CD4-positive, alpha-beta T cell (primary cell): ENCODE results near the gene MKLN1. TPM values are rescaled to one million over a fixed set of nuclear protein-coding genes. Genes with fewer than 3 reads are reported as not detected.

ENCODE experiments used
- ATAC-seq: fragments of 200-7000 bp; cut with Tn5 transposase; one replicate; pipeline ENCODE4 v1.10.0; 2022; ENCODE audit warnings: mild to moderate bottlenecking; ENCODE audit not compliant: poor library complexity
- CTCF ChIA-PET: fragments of 350-600 bp; sonication (Branson Sonifier 250); formaldehyde crosslinking; loops from one replicate; lab custom pipeline; 2021; ENCODE audit warnings: antibody characterized with exemption, inconsistent platforms; lab: Charles Lee
- POLR2A ChIA-PET: fragments of 350-600 bp; sonication (Branson Sonifier 250); formaldehyde crosslinking; loops from one replicate; lab custom pipeline; 2021; ENCODE audit warnings: antibody characterized with exemption, inconsistent platforms; lab: Charles Lee
- DNase-seq, 14 experiments: peaks; one replicate each; pipeline ENCODE4 v3.0.0-alpha.2; 2013 to 2020; ENCODE audit warnings: mixed read lengths in 2 of 14
- H3K27ac ChIP-seq, 2 donors: one replicate each; pipeline versions ENCODE4 v1.5.1 to v1.7.0; 2013; ENCODE audit warnings: low read length in 2 of 2, low read depth in 1 of 2, mild to moderate bottlenecking in 1 of 2
- H3K27me3 ChIP-seq, 2 experiments: 1 replicate in 1 of 2; 2 replicates in 1 of 2; pipeline versions ENCODE4 v1.6.1 to v1.7.0; 2013; ENCODE audit warnings: low read length in 2 of 2, control low read depth in 1 of 2, mild to moderate bottlenecking in 1 of 2, moderate library complexity in 1 of 2; ENCODE audit not compliant: insufficient read depth in 2 of 2, control insufficient read depth in 1 of 2
- H3K36me3 ChIP-seq: one replicate; pipeline ENCODE4 v1.6.1; 2013; ENCODE audit warnings: low read length, control low read depth; ENCODE audit not compliant: insufficient read depth
- H3K4me1 ChIP-seq: one replicate; pipeline ENCODE4 v1.6.1; 2013; ENCODE audit warnings: low read length, control low read depth; ENCODE audit not compliant: insufficient read depth
- H3K4me3 ChIP-seq: one replicate; pipeline ENCODE4 v1.5.1; 2013; ENCODE audit warnings: mild to moderate bottlenecking, low read length, moderate library complexity
- H3K9me3 ChIP-seq, 2 experiments: 1 replicate in 1 of 2; 2 replicates in 1 of 2; pipeline versions ENCODE4 v1.6.1 to v1.7.0; 2013; ENCODE audit warnings: low read length in 2 of 2, mild to moderate bottlenecking in 2 of 2, control low read depth in 1 of 2, moderate library complexity in 1 of 2; ENCODE audit not compliant: control insufficient read depth in 1 of 2, insufficient read depth in 1 of 2
- H3K27ac Mint-ChIP-seq: one replicate; pipeline ENCODE4 v1.8.0; 2020; ENCODE audit warnings: mixed read lengths
- H3K27me3 Mint-ChIP-seq: one replicate; pipeline ENCODE4 v1.8.0; 2021; ENCODE audit warnings: mixed read lengths
- H3K36me3 Mint-ChIP-seq: one replicate; pipeline ENCODE4 v1.8.0; 2021; ENCODE audit warnings: low read depth, mixed read lengths
- H3K4me1 Mint-ChIP-seq: one replicate; pipeline ENCODE4 v1.8.0; 2021; ENCODE audit warnings: low read depth, mixed read lengths
- H3K4me3 Mint-ChIP-seq: one replicate; pipeline ENCODE4 v1.8.0; 2020; ENCODE audit warnings: mild to moderate bottlenecking, mixed read lengths
- H3K9me3 Mint-ChIP-seq: one replicate; pipeline ENCODE4 v1.8.0; 2020; ENCODE audit warnings: mixed read lengths
- intact Hi-C, 2 experiments: fragments of 100-400 bp; cut with DNase I in 1 of 2; cut with micrococcal nuclease in 1 of 2; formaldehyde crosslinking; loops; one replicate each; pipeline versions ENCODE4 v1.15.1 to v1.9.0; 2023 to 2025; cut with DNase I, micrococcal nuclease
- total RNA-seq, 174 experiments: library from RNA in 2 of 174; stranded (reverse) in 2 of 174; gene quantifications; one replicate each; pipeline ENCODE4 v1.2.3 and lab custom pipeline; 2021 to 2026
- TF ChIP-seq, protein P1 (sequence below): fragments of 200-600 bp; IDR thresholded peaks from one replicate; pipeline ENCODE4 v1.8.0; 2022; ENCODE audit warnings: antibody characterized with exemption, mild to moderate bottlenecking

Gene MKLN1
- total RNA-seq, 2 experiments from 2014 or later: 47.2 to 53.7 TPM

DNA sequence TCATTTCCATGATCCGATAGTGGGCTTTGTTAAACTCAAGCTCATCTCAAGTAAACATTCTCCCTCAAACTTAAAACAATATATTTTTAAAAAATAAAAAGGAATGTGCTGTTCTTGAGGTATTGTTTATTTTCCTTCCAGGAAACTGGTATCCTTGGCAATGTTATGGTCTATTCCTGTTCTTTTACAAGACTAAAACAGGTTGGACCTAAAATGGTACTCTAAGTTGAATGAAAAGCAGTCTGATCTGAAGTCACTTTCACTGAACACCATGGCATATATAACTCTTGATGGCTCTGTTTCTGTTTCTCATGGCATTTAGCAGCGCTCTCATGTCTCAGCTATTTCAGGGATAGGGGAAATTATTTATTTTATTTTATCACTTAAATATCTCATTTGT lies 158.7 kb downstream of the MKLN1 start:
- peaks cover 54% of the 10 kb centered on the region for H3K36me3 Mint-ChIP-seq
- ATAC-seq: no peak
- no peaks in the 10 kb centered on the region for H3K4me1 ChIP-seq
- POLR2A ChIA-PET: interaction anchor here (0.6 to 1.1 kb wide), 2 partner anchors 15 to 17 kb away, joined by 3 to 4 read pairs; no protein-coding TSS in a partner anchor
- no peaks in the 10 kb centered on the region for H3K27me3 Mint-ChIP-seq
- CTCF ChIA-PET: no interaction called here
- no peak overlapping the region for H3K4me3 ChIP-seq
- no peaks in the 10 kb centered on the region for H3K9me3 Mint-ChIP-seq
- no peaks in the 10 kb centered on the region for H3K4me1 Mint-ChIP-seq
- TF ChIP-seq, protein P1, sequence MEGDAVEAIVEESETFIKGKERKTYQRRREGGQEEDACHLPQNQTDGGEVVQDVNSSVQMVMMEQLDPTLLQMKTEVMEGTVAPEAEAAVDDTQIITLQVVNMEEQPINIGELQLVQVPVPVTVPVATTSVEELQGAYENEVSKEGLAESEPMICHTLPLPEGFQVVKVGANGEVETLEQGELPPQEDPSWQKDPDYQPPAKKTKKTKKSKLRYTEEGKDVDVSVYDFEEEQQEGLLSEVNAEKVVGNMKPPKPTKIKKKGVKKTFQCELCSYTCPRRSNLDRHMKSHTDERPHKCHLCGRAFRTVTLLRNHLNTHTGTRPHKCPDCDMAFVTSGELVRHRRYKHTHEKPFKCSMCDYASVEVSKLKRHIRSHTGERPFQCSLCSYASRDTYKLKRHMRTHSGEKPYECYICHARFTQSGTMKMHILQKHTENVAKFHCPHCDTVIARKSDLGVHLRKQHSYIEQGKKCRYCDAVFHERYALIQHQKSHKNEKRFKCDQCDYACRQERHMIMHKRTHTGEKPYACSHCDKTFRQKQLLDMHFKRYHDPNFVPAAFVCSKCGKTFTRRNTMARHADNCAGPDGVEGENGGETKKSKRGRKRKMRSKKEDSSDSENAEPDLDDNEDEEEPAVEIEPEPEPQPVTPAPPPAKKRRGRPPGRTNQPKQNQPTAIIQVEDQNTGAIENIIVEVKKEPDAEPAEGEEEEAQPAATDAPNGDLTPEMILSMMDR: no peak
- no peak overlapping the region for H3K27ac Mint-ChIP-seq
- peaks cover 16% of the 10 kb centered on the region for H3K36me3 ChIP-seq
- H3K27me3 ChIP-seq: no peaks in the 10 kb centered on the region
- no peak for DNase-seq
- intact Hi-C loops: no loop called here
- H3K27ac ChIP-seq: no peak overlapping the region
- no peaks in the 10 kb centered on the region for H3K9me3 ChIP-seq
- no peak overlapping the region for H3K4me3 Mint-ChIP-seq

DNA sequence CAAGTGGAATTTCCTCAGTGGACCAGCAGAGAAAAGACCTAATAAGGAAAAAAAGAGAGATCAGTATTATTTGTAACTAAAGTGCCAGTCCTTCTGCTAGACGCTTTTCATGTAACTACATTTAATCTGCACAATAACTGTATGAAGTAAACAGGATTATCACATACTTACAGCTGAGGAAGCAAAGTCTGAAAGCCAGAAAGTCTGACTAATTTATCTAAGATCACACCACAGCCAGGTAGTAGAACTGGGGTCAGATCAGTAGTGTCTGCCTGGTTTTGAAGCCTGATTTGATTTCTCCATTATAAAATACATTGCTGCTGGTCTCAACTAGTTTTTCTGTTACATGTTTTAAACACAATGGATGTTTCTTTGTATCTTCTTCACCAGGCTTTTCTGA lies 159.5 kb downstream of the MKLN1 start:
- H3K4me1 ChIP-seq: no peaks in the 10 kb centered on the region
- no peak overlapping the region for H3K27ac ChIP-seq
- no peaks in the 10 kb centered on the region for H3K9me3 Mint-ChIP-seq
- no peaks in the 10 kb centered on the region for H3K27me3 ChIP-seq
- DNase-seq (no peak), ATAC-seq (no peak)
- no peaks in the 10 kb centered on the region for H3K27me3 Mint-ChIP-seq
- ChIA-PET POLR2A (interaction anchor here (0.6 to 1.1 kb wide), 2 partner anchors 14 to 18 kb away, joined by 3 to 4 read pairs; no protein-coding TSS in a partner anchor), CTCF (no interaction called here)
- no peak overlapping the region for H3K4me3 Mint-ChIP-seq
- H3K9me3 ChIP-seq: no peaks in the 10 kb centered on the region
- no peaks in the 10 kb centered on the region for H3K4me1 Mint-ChIP-seq
- no peak overlapping the region for H3K4me3 ChIP-seq
- peaks cover 16% of the 10 kb centered on the region for H3K36me3 ChIP-seq
- H3K27ac Mint-ChIP-seq: no peak overlapping the region
- TF ChIP-seq, protein P1: no peak
- intact Hi-C loops: no loop called here
- H3K36me3 Mint-ChIP-seq: peaks cover 60% of the 10 kb centered on the region

DNA sequence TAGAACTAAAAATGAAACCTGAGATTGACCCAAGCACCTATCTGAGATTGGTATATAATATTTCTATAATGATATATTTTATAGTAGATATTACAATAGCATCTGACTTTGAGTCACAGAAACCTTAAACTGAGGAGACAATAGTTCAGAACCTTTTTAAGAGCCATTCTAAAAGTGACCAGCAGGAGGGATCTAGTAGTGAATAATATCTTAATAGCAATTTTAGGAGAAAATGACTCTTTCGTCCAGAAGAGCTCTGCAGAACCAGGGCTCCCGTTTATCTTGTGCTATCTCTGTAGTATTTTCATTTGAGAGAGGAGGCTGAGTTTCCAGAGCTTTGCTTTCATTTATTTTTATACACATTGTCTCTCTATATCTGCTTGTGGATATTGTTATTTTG lies 160.7 kb downstream of the MKLN1 start:
- DNase-seq (no peak), ATAC-seq (no peak)
- H3K4me1 Mint-ChIP-seq: no peaks in the 10 kb centered on the region
- POLR2A ChIA-PET: no interaction called here
- CTCF ChIA-PET: no interaction called here
- H3K27me3 ChIP-seq: no peaks in the 10 kb centered on the region
- H3K27me3 Mint-ChIP-seq: no peaks in the 10 kb centered on the region
- H3K4me3 ChIP-seq: no peak overlapping the region
- H3K36me3 ChIP-seq: peaks cover 16% of the 10 kb centered on the region
- no peak overlapping the region for H3K4me3 Mint-ChIP-seq
- H3K27ac Mint-ChIP-seq: no peak overlapping the region
- no peak overlapping the region for H3K27ac ChIP-seq
- TF ChIP-seq, protein P1: peak; percentile 20
- no peaks in the 10 kb centered on the region for H3K9me3 ChIP-seq
- intact Hi-C loops: no loop called here
- H3K4me1 ChIP-seq: no peaks in the 10 kb centered on the region
- H3K9me3 Mint-ChIP-seq: no peaks in the 10 kb centered on the region
- H3K36me3 Mint-ChIP-seq: peaks cover 63% of the 10 kb centered on the region
